ENCODE data around the gene MXI1.
A peak's percentile ranks its signal among the peaks of the same experiment; 100 is the strongest.

The MXI1 gene

GRCh38 chr10:110216942-110217661 is 9.7 kb downstream of the MXI1 start:
- DNase-seq, result no peak

DNA sequence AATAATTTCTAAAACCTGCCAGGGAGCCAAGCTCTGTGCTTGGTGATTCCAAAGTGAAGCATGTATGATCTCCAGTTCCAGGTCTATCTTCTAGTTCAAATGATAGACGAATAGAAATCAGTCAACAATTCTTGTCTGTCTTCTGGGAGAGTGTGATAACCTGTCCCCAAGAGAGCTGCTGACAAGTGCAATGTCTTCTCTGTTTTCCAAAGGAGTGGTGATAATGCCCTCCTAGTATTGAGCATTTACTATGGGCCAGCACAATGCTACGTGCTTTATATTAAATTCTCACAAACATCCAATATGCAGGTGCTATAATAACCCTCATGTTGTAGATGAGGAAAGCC is 10.2 kb downstream of the MXI1 start:
- DNase-seq, result no peak

- peak in 1 of 2 donors; percentile 12 for DNase-seq
Measured at GRCh38 chr10:110218632-110219031, 11.2 kb downstream of the MXI1 start.

GRCh38 chr10:110219884-110220283 is 12.5 kb downstream of the MXI1 start:
- no peak for DNase-seq

GRCh38 chr10:110220398-110220797 is 13.0 kb downstream of the MXI1 start:
- no peak for DNase-seq

GRCh38 chr10:110221044-110221720 is 13.8 kb downstream of the MXI1 start:
- DNase-seq, result no peak

DNA sequence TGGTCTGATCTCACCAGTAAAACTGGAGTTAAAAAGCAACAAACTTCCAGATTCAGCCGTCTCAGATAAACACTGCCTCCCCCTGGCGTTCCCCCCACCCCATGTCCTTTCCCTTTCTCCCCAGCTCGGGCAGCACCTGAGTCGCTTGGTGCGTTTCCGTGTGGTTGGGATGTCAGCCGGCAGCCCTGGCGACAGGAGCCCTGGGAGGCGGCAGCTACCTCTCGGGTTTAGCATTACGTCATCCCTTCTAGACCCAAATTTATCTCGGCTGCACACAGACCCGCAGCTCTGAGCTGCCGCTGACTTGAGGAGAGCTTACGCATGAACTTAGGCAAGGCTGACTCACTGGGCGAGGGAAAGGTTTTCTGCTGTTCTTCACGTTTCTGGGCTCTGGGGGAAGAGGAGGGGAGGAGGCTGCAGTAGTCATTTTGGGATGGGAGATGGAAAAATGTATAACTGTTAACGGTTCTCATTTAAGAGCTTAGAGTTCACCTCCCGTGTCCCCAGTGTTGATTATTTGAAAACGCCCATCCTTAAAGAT is 14.4 kb downstream of the MXI1 start:
- peak; percentile 79 to 81 for DNase-seq

DNA sequence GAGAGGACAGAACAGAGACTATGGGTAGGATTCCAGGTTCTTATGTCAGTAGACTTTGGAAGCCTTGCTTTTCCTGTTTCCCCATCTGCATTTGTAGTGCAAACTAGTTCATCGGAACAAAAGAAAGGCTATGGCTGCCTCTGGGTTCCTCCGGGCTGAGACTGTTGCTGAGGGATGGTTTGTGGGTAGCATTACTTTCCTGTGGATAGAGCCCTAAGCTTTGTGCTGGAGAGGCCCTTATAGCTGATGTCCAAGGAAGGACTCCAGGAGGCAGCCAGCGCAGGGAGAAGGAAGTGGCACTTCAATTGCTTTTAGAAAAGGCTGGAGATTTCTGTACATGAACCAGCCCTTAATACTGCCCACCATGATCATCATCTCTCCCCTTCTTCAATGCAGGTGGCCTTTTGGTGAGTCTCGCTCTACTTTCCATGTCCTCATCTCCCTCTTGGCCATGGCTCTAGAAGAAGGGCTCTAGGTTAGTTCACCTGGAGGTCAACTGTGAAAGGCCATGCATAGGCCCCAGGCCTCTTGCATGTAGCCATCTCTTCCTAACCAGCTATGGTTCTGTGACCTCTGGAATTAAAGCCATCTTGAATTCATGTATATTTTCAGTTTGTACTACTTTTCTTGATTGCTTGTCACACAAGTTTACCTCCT is 15.4 kb downstream of the MXI1 start:
- no peak for DNase-seq

GRCh38 chr10:110223298-110223925 is 16.0 kb downstream of the MXI1 start:
- no peak for DNase-seq

- DNase-seq, result no peak
Measured at GRCh38 chr10:110224992-110225391, 17.6 kb downstream of the MXI1 start.

DNA sequence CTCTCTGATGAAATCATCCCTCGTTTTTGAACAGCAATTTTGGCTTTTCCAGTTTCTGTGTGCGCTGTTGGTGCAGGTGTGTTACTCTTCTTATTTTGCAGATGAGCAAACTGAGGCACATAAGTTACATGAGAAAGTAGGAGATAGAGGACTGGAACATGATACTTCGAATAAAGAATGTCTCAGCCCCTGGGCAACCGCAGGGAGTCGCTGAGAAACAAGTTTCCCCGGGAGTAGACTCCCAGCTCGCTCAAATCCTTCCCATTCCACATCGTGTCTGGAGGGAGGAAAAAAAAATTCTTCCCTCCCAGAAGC is 18.0 kb downstream of the MXI1 start:
- DNase-seq, result no peak

- DNase-seq, result peak; percentile 89 to 93
Measured at GRCh38 chr10:110225756-110226542, 18.5 kb downstream of the MXI1 start.

DNA sequence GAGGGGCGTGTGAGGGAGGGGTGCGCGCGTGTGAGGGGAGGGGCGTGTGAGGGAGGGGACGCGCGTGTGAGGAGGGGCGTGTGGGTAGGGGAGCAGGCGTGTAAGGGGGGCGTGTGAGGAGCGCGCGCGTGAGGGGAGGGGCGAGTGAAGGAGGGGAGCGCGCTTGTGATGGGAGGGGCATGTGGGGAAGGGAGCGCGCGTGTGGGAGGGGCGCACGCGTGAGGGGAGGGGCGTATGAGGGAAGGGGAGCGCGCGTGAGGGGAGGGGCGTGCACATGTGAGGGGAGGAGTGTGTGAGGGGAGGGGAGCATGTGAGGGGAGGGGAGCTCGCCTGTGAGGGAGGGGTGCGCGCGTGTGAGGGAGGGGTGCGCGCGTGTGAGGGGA is 19.1 kb downstream of the MXI1 start:
- DNase-seq, result peak; percentile 84 to 90

DNA sequence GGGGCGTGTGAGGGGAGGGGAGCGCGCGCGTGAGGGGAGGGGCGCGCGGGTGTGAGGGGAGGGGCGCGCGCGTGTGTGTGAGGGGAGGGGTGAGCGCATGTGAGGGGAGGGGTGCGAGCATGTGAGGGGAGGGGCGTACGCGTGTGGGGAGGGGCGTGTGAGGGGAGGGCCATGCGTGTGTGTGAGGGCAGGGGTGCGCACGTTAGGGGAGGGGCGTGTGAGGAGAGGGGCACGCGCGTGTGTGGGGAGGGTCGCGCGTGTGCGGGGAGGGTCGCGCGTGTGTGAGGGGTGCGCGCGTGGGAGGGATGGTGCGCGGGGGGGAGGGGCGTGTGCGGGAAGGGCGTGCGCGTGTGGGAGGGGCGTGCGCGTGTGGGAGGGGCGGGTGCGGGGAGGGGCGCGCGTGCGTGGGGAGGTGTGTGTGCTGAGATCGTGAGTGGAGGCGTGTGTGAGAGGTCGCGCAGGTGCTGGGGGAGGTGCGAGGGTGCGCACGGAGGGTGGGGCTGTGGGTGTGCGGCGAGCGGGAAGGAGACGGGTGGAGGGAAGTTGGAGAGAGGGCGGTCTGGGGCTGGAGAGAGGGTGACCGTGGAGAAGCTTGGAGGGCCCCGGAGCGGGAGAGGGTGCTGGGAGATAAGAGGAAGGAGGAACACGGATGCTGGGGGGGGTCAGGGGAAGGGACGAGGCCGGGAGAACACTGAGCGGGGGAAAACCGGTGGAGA is 19.7 kb downstream of the MXI1 start:
- DNase-seq, result peak; percentile 82 to 85

DNA sequence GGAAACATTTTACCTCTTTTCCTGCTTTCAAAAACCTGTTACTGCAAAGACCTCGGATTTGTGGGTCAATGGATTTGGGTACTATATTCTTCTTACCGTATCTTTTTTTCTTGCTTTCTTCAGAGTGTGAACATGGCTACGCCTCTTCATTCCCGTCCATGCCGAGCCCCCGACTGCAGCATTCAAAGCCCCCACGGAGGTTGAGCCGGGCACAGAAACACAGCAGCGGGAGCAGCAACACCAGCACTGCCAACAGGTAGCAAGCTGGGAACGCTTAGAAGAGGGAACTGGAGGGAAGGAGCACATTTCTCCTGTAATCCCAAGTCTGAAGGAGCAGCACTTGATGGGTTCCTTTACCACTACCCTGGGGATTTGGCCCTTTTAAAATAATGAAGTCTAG is 20.7 kb downstream of the MXI1 start:
- no peak for DNase-seq

GRCh38 chr10:110229155-110229554 is 21.8 kb downstream of the MXI1 start:
- DNase-seq, result no peak

DNA sequence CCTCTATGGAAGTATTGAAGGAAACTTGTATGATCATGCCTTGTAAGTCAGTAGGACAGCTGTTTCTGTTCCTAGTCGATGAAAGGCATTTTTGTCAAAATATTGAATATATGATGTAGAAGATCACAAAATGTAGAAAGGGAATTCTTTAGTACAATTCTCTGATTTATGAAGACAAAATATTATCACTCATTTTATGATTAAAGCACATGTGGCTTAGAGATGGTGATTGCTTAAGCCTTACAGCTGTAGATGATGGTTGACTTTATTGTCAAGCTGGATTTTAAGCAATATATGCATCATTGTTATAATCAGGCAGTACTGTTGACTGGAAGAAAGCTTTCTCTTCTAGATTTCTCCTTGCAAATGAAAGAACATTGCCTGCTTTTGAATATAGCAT is 26.4 kb downstream of the MXI1 start:
- DNase-seq, result no peak

DNA sequence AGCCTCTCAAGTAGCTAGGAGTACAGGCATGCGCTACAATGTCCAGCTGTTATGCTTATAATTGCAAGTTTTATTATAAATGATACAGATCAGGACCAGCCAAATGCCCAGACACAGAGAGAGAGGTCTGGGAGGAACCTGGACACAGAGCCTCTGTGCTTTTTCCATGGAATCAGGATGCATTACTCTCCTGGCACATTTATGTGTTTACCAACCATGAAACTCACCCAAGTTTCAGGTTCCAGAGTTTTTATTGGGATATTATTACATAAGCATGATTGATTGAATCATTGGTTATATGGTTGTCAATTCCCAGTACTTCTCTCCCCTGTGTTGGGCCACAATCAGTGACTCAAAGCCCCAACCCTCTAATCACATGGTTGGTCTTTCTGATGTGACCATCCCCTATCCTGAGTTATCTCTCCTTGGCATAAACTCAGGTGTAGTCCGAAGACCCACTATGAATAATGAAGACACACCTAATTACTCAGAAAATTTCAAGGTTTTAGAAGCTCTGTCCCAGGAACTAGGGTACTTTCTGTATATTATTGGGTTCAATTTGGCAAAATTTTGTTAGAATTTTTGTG is 30.6 kb downstream of the MXI1 start:
- DNase-seq, result no peak

DNA sequence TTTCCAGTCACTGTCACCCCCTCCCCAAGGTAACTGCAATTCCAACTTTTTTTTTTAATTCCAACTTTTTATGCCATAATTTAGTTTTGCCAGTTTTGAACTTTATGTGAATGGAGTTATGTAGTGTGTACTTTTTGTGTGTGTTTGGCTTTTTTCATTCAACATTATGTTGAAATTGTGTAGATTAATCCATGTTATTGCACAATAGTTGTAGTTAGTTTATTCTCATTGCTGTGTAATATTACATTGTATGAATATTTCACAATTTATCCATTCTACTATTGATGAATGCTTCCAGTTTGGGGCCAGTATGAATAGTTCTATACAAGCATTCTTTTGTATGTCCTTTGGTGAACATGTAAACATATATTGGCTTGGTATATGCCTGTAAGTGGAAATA is 32.5 kb downstream of the MXI1 start:
- DNase-seq, result no peak

- peak in 1 of 2 donors; percentile 13 for DNase-seq
Measured at GRCh38 chr10:110241407-110241806, 34.0 kb downstream of the MXI1 start.

DNA sequence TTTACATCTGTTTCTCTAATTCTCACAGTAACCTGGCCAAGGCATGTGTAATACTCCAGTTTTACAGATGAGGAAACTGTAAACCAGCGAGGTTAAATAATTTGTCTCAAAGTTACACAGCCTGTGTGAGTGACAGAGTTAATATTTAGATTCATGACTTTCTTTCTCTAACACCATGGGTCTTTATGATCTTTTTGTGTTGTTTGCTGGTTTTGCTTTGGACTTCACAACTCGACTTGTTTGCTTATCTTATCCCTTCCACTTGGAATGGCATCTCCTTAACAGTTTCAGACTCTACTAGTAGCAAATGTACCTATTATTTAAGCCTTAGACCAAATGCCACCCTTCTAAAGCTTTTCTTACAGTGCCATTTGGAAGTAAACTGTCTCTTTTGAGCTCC is 34.4 kb downstream of the MXI1 start:
- DNase-seq, result no peak

DNA sequence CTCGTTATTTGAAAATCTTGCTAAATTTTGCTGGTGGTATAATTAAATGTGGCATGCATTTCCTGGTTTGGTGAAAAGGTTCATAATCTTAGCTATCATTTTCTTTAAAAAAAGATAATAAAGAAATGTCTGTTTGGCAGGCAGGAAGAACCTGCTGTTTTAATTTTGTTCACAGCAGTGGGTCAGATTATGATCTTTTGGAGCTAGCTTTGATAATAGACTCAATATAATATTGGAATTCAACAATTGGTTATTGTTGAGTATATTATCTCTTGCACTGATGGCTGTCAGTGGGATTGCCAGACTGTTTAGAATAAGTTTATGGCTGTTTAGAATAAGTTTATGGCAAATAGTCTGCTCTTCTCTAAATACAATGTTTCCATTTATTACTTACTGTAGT is 35.1 kb downstream of the MXI1 start:
- DNase-seq, result no peak
